K562 (cell line): ENCODE measurements around the gene FOLH1. TPM values are rescaled to one million over a fixed set of nuclear protein-coding genes. Genes with fewer than 3 reads are reported as not detected.
"Not testable (repeated sequence)": the region's sequence is repeated elsewhere in the genome, so short reads cannot be mapped to it uniquely, and the experiment has no call there.

Source experiments
- ATAC-seq: fragments of 200-7000 bp; cut with Tn5 transposase; 3 replicates; pipeline ENCODE4 v1.9.1; 2020; ENCODE audit warnings: moderate library complexity
- BruUV-seq: library from RNA; stranded (reverse); fragments of 400-500 nt; replicated peaks from 2 replicates; lab custom pipeline; 2021; lab: Mats Ljungman, UMichigan
- CTCF ChIA-PET: fragments of 300-600 bp; formaldehyde crosslinking; extraction: SDS; loops from one replicate; lab custom pipeline; 2021; ENCODE audit warnings: low intra/inter-chr PET ratio; lab: Yijun Ruan, JAX
- POLR2A ChIA-PET: fragments of 300-600, 350-650 bp; sonication (Branson Sonifier 250); formaldehyde crosslinking; extraction: SDS; loops from one replicate; lab custom pipeline; 2021; ENCODE audit warnings: antibody characterized with exemption, inconsistent platforms; lab: Yijun Ruan, JAX
- DNase-seq, 4 experiments: peaks; one replicate each; pipeline versions ENCODE4 v3.0.0 to v3.0.0-alpha.2; 2011 to 2018; ENCODE audit warnings: low spot score in 3 of 4, mixed read lengths in 3 of 4; ENCODE audit errors: extremely low read depth in 1 of 4
- FAIRE-seq: peaks from 2 replicates; lab custom pipeline; 2011; peaks lifted over from hg19 to GRCh38; lab: Jason Lieb, UNC
- H2AFZ ChIP-seq: 2 replicates; pipeline ENCODE4 v1.6.0; 2011; ENCODE audit warnings: low read depth, low read length, control low read depth, inconsistent platforms
- H3K27ac ChIP-seq: fragments of 200-600 bp; 3 replicates; pipeline ENCODE4 v1.8.0; 2011; ENCODE audit warnings: low read depth, mild to moderate bottlenecking, control low read depth, inconsistent platforms, low read length, moderate library complexity, mixed read lengths; ENCODE audit errors: extremely low read depth
- H3K27me3 ChIP-seq, 2 experiments: fragments of 300-600 bp in 1 of 2; 2 replicates in 1 of 2; 3 replicates in 1 of 2; pipeline versions ENCODE4 v1.6.0 to v1.8.0; 2011; ENCODE audit warnings: inconsistent platforms in 2 of 2, low read length in 2 of 2, mild to moderate bottlenecking in 1 of 2, mixed read lengths in 1 of 2, moderate library complexity in 1 of 2; ENCODE audit not compliant: control insufficient read depth in 2 of 2, insufficient read depth in 2 of 2
- H3K36me3 ChIP-seq: fragments of 300-600 bp; 3 replicates; pipeline ENCODE4 v1.8.0; 2011; ENCODE audit warnings: mild to moderate bottlenecking, low read length, inconsistent platforms; ENCODE audit not compliant: control insufficient read depth, insufficient read depth
- H3K4me1 ChIP-seq, 2 experiments: fragments of 200-600 bp in 1 of 2; replicated peaks in 1 of 2; 2 replicates in 1 of 2; 3 replicates in 1 of 2; pipeline versions ENCODE4 v1.5.1 to v1.8.0; 2011; ENCODE audit warnings: inconsistent platforms in 2 of 2, low read length in 2 of 2, mild to moderate bottlenecking in 1 of 2, mixed read lengths in 1 of 2, moderate library complexity in 1 of 2; ENCODE audit not compliant: control insufficient read depth in 2 of 2, insufficient read depth in 2 of 2
- H3K4me2 ChIP-seq: 2 replicates; pipeline ENCODE4 v1.6.1; 2011; ENCODE audit warnings: low read length, control low read depth, inconsistent platforms, mixed read lengths; ENCODE audit not compliant: insufficient read depth
- H3K4me3 ChIP-seq: fragments of 200-600 bp; sonication (generic), shearing (Covaris generic); 2 replicates; pipeline ENCODE4 v1.5.1; 2016; ENCODE audit warnings: control low read depth, inconsistent platforms
- H3K79me2 ChIP-seq: fragments of 200-600 bp; 3 replicates; pipeline ENCODE4 v1.8.0; 2011; ENCODE audit warnings: low read length, inconsistent platforms; ENCODE audit not compliant: control insufficient read depth, insufficient read depth
- H3K9ac ChIP-seq, 2 experiments: 2 replicates each; pipeline versions ENCODE4 v1.6.0 to v1.6.1; 2011; ENCODE audit warnings: low read depth in 2 of 2, low read length in 2 of 2, control low read depth in 1 of 2, inconsistent platforms in 1 of 2, mild to moderate bottlenecking in 1 of 2, mixed read lengths in 1 of 2; ENCODE audit not compliant: insufficient read depth in 1 of 2
- H3K9me1 ChIP-seq: one replicate; pipeline ENCODE4 v1.6.0; 2011; ENCODE audit warnings: inconsistent platforms, mild to moderate bottlenecking, low read length, moderate library complexity; ENCODE audit not compliant: control insufficient read depth, insufficient read depth
- H3K9me3 ChIP-seq: replicated peaks from 2 replicates; pipeline ENCODE4 v1.5.1; 2011; ENCODE audit warnings: low read depth, low read length, inconsistent platforms; ENCODE audit not compliant: control insufficient read depth, insufficient read depth
- H4K20me1 ChIP-seq: replicated peaks from 2 replicates; pipeline ENCODE4 v1.6.1; 2011; ENCODE audit warnings: low read length, inconsistent platforms, mixed read lengths; ENCODE audit not compliant: control insufficient read depth, insufficient read depth
- WGBS: fragments of 100-300 bp; shearing (Covaris generic); methylation state at CpG from one replicate; pipeline ENCODE4 v1.1.6; 2016; ENCODE audit warnings: low coverage, mixed read lengths; ENCODE audit not compliant: insufficient coverage; ENCODE audit errors: missing lambda C conversion rate; 5-methylcytosine and 5-hydroxymethylcytosine counted together
- in situ Hi-C: fragments of 300-500 bp; cut with MboI; formaldehyde crosslinking; loops from 4 replicates; pipeline ENCODE4 v1.15.0; 2018; ENCODE audit warnings: inconsistent platforms, mixed read lengths
- intact Hi-C: fragments of 100-400 bp; cut with micrococcal nuclease; formaldehyde crosslinking; loops from 2 replicates; pipeline ENCODE4 v1.14.2; 2022
- polyA plus RNA-seq, 8 experiments: library from polyadenylated mRNA; depleted of rRNA in 4 of 8; stranded (reverse) in 5 of 8; unstranded in 3 of 8; fragments of >200 nt; fragmentation: Nextera tagmentation in 2 of 8; fragmentation: Illumina TruSeq in 1 of 8; extraction: Ambion mirVana in 2 of 8; extraction: Trizol in 1 of 8; gene quantifications; 2 replicates each; pipeline versions ENCODE4 v1.2.1 to v1.2.3, GENCODE V29; 2011 to 2014; ENCODE audit warnings: inconsistent platforms in 1 of 8, missing spikeins in 1 of 8
- total RNA-seq, 7 experiments: library from RNA; depleted of rRNA in 6 of 7; stranded (reverse); fragments of >200 nt in 6 of 7; fragmentation: Illumina TruSeq in 2 of 7; extraction: Trizol in 2 of 7; gene quantifications; 2 replicates each; pipeline versions ENCODE4 v1.2.1 to v1.2.3, GENCODE V29; 2011 to 2021; ENCODE audit warnings: low replicate concordance in 1 of 7

The FOLH1 gene
- total and polyA plus RNA-seq, 9 of the 15 experiments (the other 6 are each of a cell fraction or from before 2014, with no cell fraction given) = not detected

GRCh38 chr11:49255148-49255547 lies 46.7 kb upstream of the FOLH1 start:
- intact Hi-C loops, H2AFZ ChIP-seq, POLR2A ChIA-PET: not testable (repeated sequence)

GRCh38 chr11:49251212-49251611 lies 42.8 kb upstream of the FOLH1 start:
- BruUV-seq, H3K9me3 ChIP-seq, H3K4me2 ChIP-seq, H4K20me1 ChIP-seq, H3K4me1 ChIP-seq, H3K9me1 ChIP-seq, intact Hi-C loops, H3K79me2 ChIP-seq, H3K36me3 ChIP-seq, ATAC-seq, H2AFZ ChIP-seq, FAIRE-seq, in situ Hi-C loops, CTCF ChIA-PET, H3K27me3 ChIP-seq, H3K4me3 ChIP-seq, DNase-seq, H3K27ac ChIP-seq, POLR2A ChIA-PET, H3K9ac ChIP-seq: not testable (repeated sequence)
- WGBS = 0% methylated on average over 4 of the region's 5 CpGs

More at GRCh38 chr11:49255148-49255547, 46.7 kb upstream of the FOLH1 start:
- H4K20me1 ChIP-seq, H3K36me3 ChIP-seq, CTCF ChIA-PET, in situ Hi-C loops, H3K4me2 ChIP-seq, H3K9ac ChIP-seq, H3K9me1 ChIP-seq, H3K4me1 ChIP-seq, BruUV-seq, H3K27ac ChIP-seq, H3K9me3 ChIP-seq, FAIRE-seq, DNase-seq, H3K79me2 ChIP-seq, ATAC-seq, H3K27me3 ChIP-seq, H3K4me3 ChIP-seq: not testable (repeated sequence)
- 0% methylated on average over 2 of the region's 2 CpGs for WGBS

- H3K9me3 ChIP-seq, H3K27me3 ChIP-seq, H3K9me1 ChIP-seq, H3K4me1 ChIP-seq, H3K79me2 ChIP-seq, in situ Hi-C loops, H3K4me2 ChIP-seq, H3K36me3 ChIP-seq, H3K27ac ChIP-seq, ATAC-seq, DNase-seq, H4K20me1 ChIP-seq, H3K9ac ChIP-seq, BruUV-seq, H3K4me3 ChIP-seq, POLR2A ChIA-PET, H2AFZ ChIP-seq, CTCF ChIA-PET, FAIRE-seq, intact Hi-C loops: not testable (repeated sequence)
- WGBS = 0% methylated on average over 5 of the region's 5 CpGs
Observed at GRCh38 chr11:49250398-49251115, 42.2 kb upstream of the FOLH1 start.

GRCh38 chr11:49249363-49249762 lies 41.0 kb upstream of the FOLH1 start:
- POLR2A ChIA-PET, CTCF ChIA-PET, FAIRE-seq, H3K36me3 ChIP-seq, H3K4me3 ChIP-seq, BruUV-seq, H3K27me3 ChIP-seq, ATAC-seq, H3K4me2 ChIP-seq, H3K4me1 ChIP-seq, DNase-seq, H2AFZ ChIP-seq, H4K20me1 ChIP-seq, H3K79me2 ChIP-seq, in situ Hi-C loops, H3K9me3 ChIP-seq, H3K27ac ChIP-seq, intact Hi-C loops, H3K9ac ChIP-seq, H3K9me1 ChIP-seq: not testable (repeated sequence)
- WGBS = 7% methylated on average over 3 of the region's 3 CpGs
